ENCODE data around the gene ALK.

DNA sequence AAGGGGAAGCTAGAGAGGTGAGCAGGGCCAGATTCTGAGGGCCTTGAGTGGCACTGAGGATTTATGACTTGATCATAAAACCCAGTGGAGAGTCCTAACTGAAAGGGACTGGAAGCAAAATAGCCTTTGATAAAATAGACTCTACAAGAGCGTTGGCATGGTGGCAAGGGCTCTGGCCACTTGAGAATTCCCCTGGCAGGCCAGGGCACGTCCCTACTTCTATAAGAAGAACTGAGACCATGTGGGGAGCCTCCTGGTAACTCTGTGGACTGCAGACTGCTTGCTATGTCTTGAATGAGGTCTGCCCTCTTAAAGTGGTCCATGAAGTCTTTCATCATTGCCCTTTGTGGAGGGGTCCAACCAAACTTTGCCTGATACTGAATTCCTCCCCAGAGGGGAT lies 324.8 kb downstream of the ALK start:
- TF ChIP-seq, protein P1, sequence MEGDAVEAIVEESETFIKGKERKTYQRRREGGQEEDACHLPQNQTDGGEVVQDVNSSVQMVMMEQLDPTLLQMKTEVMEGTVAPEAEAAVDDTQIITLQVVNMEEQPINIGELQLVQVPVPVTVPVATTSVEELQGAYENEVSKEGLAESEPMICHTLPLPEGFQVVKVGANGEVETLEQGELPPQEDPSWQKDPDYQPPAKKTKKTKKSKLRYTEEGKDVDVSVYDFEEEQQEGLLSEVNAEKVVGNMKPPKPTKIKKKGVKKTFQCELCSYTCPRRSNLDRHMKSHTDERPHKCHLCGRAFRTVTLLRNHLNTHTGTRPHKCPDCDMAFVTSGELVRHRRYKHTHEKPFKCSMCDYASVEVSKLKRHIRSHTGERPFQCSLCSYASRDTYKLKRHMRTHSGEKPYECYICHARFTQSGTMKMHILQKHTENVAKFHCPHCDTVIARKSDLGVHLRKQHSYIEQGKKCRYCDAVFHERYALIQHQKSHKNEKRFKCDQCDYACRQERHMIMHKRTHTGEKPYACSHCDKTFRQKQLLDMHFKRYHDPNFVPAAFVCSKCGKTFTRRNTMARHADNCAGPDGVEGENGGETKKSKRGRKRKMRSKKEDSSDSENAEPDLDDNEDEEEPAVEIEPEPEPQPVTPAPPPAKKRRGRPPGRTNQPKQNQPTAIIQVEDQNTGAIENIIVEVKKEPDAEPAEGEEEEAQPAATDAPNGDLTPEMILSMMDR (conservative IDR thresholded peaks at IDR 0.05; ENCODE audit: low read depth in 2 of 2) = no peak
- TF ChIP-seq POLR2AphosphoS5 (IDR thresholded peaks at IDR 0.05; ENCODE audit: low read depth) (no peak), EZH2 (IDR thresholded peaks at IDR 0.05; ENCODE audit: low read depth, unreplicated experiment) (no peak), EZH2phosphoT487 (IDR thresholded peaks at IDR 0.05; ENCODE audit: unreplicated experiment) (no peak), CREB1 (CRISPR knock-in tag; IDR thresholded peaks at IDR 0.05; ENCODE audit: low read depth) (no peak), JUNB (IDR thresholded peaks at IDR 0.05; ENCODE audit: unreplicated experiment) (no peak), ZNF331 (CRISPR knock-in tag; IDR thresholded peaks at IDR 0.05; ENCODE audit: low read depth) (no peak), ZNF114 (CRISPR knock-in tag; IDR thresholded peaks at IDR 0.05) (no peak), ZNF462 (CRISPR knock-in tag; IDR thresholded peaks at IDR 0.05) (no peak), STAT1 (IDR thresholded peaks at IDR 0.05; ENCODE audit: unreplicated experiment) (no peak), NANOG (IDR thresholded peaks at IDR 0.05; ENCODE audit: borderline replicate concordance) (no peak)
- TF ChIP-seq, protein P2, sequence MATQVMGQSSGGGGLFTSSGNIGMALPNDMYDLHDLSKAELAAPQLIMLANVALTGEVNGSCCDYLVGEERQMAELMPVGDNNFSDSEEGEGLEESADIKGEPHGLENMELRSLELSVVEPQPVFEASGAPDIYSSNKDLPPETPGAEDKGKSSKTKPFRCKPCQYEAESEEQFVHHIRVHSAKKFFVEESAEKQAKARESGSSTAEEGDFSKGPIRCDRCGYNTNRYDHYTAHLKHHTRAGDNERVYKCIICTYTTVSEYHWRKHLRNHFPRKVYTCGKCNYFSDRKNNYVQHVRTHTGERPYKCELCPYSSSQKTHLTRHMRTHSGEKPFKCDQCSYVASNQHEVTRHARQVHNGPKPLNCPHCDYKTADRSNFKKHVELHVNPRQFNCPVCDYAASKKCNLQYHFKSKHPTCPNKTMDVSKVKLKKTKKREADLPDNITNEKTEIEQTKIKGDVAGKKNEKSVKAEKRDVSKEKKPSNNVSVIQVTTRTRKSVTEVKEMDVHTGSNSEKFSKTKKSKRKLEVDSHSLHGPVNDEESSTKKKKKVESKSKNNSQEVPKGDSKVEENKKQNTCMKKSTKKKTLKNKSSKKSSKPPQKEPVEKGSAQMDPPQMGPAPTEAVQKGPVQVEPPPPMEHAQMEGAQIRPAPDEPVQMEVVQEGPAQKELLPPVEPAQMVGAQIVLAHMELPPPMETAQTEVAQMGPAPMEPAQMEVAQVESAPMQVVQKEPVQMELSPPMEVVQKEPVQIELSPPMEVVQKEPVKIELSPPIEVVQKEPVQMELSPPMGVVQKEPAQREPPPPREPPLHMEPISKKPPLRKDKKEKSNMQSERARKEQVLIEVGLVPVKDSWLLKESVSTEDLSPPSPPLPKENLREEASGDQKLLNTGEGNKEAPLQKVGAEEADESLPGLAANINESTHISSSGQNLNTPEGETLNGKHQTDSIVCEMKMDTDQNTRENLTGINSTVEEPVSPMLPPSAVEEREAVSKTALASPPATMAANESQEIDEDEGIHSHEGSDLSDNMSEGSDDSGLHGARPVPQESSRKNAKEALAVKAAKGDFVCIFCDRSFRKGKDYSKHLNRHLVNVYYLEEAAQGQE (IDR thresholded peaks at IDR 0.05; ENCODE audit: unreplicated experiment) = no peak
- TF ChIP-seq, protein P3, sequence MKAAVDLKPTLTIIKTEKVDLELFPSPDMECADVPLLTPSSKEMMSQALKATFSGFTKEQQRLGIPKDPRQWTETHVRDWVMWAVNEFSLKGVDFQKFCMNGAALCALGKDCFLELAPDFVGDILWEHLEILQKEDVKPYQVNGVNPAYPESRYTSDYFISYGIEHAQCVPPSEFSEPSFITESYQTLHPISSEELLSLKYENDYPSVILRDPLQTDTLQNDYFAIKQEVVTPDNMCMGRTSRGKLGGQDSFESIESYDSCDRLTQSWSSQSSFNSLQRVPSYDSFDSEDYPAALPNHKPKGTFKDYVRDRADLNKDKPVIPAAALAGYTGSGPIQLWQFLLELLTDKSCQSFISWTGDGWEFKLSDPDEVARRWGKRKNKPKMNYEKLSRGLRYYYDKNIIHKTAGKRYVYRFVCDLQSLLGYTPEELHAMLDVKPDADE (IDR thresholded peaks at IDR 0.05) = no peak
